Erythroblast (primary cell): ENCODE measurements around the gene ECI1.

ENCODE experiments used
- GATA1 ChIP-seq: IDR thresholded peaks from 2 replicates; pipeline ENCODE4 v1.6.1; 2011; ENCODE audit warnings: low read depth, mild to moderate bottlenecking, control low read depth, low read length, moderate library complexity
- POLR2A ChIP-seq: IDR thresholded peaks from 2 replicates; pipeline ENCODE4 v1.6.1; 2011; ENCODE audit warnings: mild to moderate bottlenecking, low read length

DNA sequence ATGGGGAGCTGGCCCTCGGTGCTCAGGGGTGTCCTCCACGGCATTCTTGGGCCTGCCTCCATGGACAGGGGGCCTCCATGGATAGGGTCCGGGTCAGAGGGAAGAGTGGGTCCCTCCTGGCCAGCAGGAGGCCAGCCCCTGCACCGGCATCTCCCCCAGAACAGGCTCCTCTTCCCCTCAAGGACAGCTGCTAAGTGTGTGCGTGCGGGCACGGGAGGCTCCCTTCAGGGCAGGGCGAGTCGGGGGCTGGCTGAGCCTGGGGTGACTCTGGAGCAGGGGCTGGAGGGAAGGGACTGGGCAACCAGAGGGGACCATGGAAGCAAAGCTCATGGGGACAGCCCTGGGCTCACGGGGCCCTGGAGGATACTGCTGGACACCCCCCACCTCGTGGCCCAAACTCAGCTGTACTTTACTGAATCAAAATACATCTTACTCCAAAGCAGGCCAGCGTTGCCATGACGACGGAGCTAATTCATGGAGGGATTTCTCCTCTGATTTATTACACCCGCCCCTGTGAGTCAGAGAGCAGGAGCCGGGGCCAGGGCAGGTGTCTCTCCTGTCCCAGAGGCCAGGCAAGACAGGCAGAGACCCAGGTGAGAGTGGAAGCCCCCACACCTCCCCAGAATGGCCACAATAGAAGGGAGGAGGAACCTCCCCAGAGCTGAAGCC lies 57.1 kb downstream of the ECI1 start:
- TF ChIP-seq POLR2A: no peak
- no peak for TF ChIP-seq GATA1
